TTC549 (cell line): ENCODE results near the gene ABR.
"Not testable (repeated sequence)": the region's sequence is repeated elsewhere in the genome, so short reads cannot be mapped to it uniquely, and the experiment has no call there.

Experiments used
- FAIRE-seq: peaks from 2 replicates; lab custom pipeline; 2012; peaks lifted over from hg19 to GRCh38; lab: Jason Lieb, UNC

Gene ABR

DNA sequence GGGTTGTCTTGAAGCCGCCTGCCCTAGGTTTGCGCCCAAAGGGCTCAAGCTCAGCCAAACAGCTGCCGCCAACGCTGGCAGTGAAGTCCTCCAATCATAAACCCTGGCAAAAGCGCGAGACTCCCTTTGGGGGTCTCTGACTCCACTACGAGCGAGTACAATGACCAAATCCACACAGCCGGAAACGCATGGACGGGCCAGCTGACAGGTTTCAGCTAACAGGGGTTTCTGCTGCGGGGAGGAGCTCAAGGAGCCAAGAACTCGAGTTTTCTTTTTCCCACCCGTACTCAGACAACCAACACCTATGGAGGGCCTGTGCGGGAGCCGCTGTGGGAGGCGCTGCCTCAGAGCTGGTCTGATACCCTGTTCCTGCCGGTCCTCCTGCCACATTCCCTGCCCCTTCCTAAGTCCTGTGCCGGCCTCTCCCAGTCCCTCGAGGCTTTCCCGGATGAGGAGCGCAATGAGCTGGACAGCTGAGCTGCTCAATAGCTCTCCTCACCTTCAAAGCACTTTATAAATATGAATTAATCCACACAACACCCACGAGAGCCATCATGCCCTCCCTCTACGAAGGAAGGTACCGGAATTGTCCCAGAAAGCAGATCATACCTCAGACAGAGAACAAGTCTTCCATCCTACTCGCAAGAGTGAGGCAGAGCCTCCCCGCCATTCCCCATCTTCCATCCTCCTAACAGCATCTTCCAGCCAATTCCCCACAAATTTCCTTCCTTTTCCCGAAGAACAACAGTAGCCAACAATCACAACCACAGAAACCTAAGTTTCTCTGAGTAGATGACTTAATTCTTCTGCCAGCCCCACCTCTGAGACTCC is 6.1 kb downstream of the ABR start:
- FAIRE-seq: no peak

DNA sequence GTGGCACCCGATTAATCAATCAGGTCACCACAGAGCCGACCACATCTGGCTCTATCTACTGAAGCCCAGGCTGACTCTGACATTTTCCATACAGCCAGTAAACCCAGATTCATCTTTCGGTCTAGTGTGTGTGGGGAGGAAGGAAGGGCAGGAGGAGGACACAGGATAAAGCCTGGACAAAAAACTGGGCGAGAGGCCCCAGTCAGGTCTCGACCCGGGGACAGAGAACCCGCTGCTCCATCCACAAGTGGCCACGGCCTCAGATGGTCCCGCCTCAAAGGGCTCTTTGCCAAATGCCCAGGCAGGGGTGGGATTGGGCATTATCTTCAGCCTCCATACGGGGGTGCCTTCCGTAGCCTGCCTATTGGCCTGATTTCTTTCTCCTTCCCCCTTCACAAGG is 7.8 kb downstream of the ABR start:
- FAIRE-seq: no peak

DNA sequence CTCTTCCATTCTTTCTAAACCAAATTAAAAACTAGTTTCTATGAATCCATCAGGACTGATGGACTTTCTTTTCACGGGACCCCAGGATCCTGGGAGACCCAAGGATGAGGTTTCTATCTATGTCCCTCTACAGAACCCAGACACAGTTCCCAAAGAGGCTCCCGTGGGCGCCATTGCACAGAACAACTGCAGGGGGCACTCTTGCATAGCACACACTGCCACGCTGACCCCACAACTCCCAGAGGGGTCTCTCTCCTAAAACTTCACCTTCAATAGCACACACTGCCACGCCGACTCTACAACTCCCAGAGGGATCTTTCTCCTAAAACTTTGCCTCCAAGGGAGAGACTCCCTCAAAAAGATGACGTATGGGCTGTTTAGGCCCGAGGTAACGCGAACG is 9.0 kb downstream of the ABR start:
- no peak for FAIRE-seq

DNA sequence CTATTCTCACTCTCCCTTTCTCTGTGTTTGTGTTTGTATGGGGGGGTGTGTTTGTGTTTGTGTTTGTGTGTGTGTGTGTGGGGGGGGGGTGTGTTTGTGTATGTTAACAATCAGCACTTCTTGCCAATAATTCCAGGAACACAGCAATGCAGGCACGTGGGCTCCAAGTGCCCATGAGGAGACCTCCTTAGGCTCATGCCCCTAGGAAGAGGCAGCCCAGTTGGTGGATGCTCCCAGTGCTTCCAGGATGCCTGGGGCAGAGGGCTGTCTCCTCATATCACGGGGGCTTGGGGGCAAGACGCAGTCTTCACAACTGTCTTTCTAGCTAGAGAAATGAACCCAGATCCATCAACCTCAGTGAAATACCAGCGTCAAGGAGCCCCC is 9.9 kb downstream of the ABR start:
- FAIRE-seq: no peak

- FAIRE-seq: no peak
Observed at GRCh38 chr17:1169221-1169928, 10.4 kb downstream of the ABR start.

DNA sequence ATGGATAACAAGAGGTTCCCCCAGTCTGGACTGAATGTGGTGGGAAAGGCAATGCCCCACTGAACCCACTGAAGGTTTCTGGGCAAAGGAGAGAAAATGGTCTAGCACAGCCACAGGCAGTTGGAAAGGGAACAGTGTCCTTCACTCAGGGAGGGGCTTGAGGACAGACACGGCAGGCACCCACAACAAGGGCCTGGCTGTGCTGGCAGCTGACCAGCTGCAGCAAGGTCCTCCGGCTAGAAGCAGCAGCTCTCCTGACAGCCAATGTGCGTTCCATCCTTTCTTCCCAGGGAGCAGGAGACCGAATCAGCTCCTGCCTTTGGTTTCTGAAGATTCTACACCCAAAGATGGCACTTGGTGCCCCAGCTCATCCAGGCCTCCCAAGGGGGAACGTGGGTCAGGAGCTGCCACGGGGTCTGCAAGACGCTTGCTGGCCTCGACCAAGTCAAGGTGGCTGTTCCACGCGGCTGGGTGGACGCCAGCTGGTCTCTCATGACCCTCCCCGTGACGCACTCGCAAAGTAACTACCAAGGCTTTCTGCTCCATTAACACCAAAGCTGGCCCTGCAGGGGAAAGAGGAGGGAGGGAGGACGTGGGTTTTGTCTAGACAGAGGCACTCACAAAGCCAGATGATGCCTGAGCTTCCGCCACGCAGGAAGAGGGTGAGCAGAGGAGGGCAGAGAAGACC is 11.1 kb downstream of the ABR start:
- FAIRE-seq: no peak

DNA sequence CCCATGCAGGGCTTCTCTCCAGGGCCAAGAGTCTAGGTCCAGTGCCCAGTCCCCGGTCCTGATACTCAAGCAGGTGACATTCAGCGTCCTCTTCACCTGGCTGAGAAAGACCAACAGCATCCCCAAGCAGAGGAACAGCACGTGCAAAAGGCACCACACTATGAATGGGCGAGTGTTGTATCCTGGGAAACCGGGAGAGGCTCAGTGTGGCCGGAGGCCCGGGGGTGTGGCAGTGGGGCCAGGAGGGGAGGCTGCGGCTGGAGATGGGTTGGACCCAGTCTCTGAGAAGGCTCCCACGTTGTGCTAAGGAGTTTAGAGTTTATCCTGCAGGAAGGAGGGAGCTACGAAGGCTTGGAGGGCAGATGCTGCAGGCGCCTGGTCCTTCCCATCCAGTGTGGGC is 13.5 kb downstream of the ABR start:
- FAIRE-seq: no peak

- FAIRE-seq: no peak
Observed at GRCh38 chr17:1165836-1166235, 13.9 kb downstream of the ABR start.

DNA sequence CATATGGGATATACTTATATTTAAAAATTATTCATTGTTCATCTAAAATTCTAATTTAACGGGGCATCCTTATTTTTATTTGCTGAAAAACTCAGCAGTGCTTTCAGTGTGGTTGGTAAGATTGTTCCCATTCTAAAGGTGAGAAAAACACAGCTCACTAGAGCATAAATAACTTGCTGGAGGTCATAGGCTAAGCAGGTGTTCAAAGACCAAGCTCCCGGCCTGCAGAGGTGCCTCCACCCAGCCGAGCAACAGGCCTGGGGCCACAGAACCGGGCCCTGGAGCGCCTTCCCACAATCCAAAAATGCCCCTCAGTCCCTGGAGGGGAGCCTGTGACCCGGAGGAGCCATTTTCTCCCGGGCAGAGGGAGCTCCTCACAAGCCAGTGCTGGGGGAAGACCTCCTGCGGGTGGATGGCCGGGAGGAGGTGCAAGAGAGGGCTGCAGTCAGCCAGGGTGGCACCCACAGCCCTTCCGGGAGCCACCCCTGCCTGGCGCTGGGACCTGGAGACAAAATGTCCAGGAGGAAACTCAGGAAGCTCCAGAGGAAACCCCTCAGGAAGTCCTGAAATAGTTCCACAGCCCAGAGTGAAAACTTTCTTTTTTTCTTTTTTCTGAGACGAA is 14.7 kb downstream of the ABR start:
- no peak for FAIRE-seq

GRCh38 chr17:1162116-1162855 is 17.5 kb downstream of the ABR start:
- no peak for FAIRE-seq

DNA sequence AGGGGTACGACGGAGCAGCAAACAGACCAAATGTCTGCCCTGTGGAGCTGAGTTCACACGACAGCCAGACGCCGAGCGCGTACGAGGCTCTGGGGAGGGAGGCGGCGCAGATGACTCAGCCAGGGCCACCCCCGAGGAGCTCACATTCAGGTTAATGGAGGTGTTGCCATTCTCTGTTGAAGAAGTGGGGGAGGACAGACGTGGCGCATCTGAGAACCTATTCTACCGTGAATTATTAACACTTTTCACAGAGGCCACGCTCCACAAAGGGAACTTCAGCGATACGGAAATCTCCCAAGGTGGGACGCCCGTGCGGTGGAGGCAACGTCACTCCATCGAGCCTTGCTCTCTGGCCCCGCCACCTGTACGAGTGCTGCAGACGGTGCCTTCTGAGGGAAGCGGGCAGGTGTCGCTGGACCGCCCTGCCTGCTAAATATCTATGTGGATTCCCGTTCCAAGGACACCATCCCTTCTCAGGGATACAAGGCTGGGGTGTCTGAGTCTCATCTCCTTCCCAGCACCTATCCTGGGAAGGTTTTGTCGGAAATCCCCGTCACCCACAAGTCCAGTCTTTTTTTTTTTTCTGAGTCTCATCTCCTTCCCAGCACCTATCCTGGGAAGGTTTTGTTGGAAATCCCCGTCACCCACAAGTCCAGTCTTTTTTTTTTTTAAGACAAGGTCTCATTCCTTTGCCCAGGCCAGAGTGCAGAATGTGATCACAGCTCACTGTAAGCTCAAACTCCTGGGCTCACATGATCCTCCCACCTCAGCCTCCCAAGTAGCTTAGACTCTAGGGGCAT is 19.0 kb downstream of the ABR start:
- no peak for FAIRE-seq

DNA sequence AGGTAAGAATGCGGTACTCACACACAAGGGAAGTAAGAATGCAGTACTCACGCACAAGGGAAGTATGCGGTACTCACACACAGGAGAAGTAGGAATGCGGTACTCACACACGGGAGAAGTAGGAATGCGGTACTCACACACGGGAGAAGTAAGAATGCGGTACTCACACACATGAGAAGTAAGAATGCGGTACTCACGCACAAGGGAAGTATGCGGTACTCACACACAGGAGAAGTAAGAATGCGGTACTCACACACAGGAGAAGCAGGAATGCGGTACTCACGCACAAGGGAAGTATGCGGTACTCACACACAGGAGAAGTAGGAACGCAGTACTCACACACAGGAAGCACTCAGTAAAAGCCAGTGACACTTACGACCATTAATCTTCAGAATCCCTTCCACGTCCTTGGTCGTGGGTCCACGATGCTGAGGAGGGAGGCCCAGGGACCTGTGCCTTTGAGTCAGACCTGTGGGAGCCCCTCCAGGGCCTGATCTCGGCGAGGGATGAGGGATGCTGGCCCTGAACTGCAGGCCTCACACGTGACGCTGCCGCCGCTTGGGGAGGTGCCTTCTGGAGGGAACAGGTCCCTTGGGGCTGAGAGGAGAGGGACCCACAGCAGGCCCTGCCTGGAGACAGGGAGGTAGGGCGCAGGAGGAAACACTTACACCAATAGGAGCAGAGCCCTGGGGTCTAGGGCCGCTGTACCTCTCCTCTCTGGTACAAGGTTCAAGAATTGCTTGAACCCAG is 20.2 kb downstream of the ABR start:
- FAIRE-seq: no peak

DNA sequence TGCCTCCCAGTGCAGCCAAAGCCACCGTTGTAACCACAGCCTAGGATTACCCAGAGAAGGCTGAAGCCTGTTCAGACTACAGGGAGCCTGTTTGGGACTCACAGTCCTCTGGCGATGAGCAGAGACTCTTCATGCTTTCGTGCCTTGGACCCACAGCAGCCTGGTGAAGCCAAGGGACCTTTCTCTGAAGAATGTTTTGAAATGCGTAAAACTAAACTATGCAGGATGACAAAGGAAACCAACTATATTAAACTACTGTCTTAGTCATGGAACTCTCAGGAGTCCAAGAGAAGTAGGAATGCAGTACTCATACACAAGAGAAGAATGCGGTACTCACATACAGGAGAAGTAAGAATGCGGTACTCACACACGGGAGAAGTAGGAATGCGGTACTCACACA is 20.9 kb downstream of the ABR start:
- no peak for FAIRE-seq

- FAIRE-seq: no peak
Observed at GRCh38 chr17:1156864-1157263, 22.9 kb downstream of the ABR start.

DNA sequence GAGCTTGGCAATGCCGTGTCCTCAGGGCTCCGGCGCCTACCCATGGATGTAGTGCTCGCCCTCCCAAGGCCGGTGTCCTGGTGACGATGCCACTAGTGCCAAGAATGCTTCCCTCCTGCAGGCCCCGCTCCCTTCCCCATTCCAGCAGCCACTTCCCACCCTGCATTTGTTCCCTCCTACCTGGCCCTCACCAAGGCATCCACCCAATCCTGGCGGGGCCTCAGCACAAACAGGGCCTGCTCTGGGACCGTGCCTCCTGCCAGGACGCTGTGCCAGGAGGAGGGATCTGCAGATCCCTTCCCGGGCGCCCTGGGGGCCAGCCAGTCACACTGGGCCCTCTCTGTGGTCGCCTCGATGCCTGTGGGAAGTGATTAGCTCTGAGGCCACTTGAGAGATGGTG is 25.1 kb downstream of the ABR start:
- no peak for FAIRE-seq

DNA sequence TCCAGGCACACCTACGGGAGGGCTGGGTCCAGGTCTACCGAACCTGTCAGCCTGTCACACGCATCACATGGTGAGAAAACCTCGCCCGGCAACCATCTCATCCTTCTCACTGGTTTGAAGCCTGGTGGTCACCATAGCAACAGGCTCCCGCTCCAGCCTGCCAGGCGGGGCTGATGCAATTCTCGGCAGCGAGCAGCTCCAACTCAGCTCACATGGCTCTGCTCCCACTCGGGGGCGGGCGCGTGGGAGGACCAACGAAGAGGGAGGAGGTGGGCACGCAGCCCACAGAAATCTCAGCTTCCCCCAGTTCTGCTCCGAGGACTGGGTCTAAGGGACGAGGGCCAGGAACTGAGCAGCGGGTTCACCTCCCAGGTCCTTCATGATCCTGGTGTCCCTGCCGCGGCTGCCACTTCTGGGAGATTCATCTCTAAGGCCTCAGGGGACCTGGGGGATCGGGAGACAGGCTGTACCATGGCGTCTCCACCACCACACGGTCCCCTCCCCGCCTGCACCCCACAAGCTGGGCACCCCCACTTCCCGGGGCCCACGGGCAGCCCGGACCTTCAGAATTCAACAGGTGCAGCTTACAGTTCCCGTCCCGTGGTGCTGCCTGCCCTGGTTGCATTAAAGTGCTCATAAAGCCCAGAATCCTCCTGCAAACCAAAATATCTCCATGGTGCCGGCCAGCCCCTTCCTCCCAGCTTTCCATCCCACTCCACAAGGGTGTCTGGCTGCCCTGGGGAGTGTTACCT is 25.8 kb downstream of the ABR start:
- no peak for FAIRE-seq

DNA sequence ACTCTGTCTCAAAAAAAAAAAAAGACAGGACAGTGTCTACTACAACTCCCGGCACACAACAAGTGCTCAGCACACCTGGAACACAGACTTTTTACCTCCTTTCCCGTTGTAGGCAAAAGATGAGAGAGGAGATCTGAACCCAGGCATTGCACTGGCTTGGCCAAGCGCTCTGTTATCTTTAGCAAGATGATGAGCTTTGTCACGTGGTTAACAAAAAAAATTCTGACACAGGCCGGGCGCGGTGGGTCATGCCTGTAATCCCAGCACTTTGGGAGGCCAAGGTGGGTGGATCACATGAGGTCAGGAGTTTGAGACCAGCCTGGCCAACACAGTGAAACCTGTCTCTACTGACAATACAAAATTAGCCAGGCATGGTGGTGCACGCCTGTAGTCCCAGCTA is 27.2 kb downstream of the ABR start:
- FAIRE-seq: not testable (repeated sequence)

DNA sequence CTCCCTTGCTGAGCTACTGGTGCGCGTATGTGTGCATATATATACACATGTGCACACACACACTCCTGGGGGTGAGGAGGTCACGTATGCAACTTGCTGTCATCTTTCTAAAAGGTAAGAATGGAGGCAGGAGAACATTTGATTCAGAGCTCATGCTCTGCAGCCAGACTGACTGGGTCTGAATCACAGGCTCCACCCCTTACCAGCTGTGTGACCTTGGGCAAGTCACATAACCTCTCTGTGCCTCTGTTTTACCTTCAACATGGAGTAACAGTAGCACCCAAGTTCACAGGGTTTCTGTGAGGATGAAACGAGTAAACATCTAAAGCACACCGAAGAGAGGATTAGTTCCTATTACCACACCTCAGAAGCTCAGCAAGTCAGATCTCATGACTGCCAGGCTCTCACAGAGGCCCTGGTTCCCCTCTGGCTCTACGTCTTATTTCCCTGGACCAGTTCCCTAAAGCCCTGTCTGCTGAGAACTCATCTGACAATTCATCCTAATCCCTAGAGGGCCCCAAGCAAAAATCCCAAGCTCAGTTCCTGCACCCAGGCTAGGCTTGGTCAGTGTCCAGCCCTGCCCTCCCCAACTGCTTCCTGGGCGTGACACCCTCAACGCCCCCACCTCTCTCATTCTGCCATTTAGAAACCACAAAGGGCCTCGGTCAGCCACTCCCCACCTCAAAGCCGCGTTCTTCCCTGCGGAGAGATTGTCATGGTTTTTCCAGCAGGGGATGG is 28.7 kb downstream of the ABR start:
- no peak for FAIRE-seq

GRCh38 chr17:1149869-1150268 is 29.9 kb downstream of the ABR start:
- no peak for FAIRE-seq
